Measurements from ENCODE around the gene OR51V1. TPM values are rescaled to one million over a fixed set of nuclear protein-coding genes. Genes with fewer than 3 reads are reported as not detected.
"Not testable (repeated sequence)": the region's sequence is repeated elsewhere in the genome, so short reads cannot be mapped to it uniquely, and the experiment has no call there.

The OR51V1 gene
- total RNA-seq, 1 donor from 2014 or later: not detected

GRCh38 chr11:5188201-5188600, 12.3 kb downstream of the OR51V1 start:
- Histone ChIP-seq H3K4me3 (no peak overlapping the region), H3K27ac (no peak overlapping the region), H3K27me3 (no peaks in the 10 kb centered on the region), H3K9me3 (no peaks in the 10 kb centered on the region), H3K36me3 (no peaks in the 10 kb centered on the region), H3K4me1 (no peaks in the 10 kb centered on the region)
- TF ChIP-seq CTCF (IDR thresholded peaks at IDR 0.05): no peak
- intact Hi-C loops (cut with DNase I): no loop called here
- DNase-seq (ENCODE audit: low spot score in 2 of 2): no peak

DNA sequence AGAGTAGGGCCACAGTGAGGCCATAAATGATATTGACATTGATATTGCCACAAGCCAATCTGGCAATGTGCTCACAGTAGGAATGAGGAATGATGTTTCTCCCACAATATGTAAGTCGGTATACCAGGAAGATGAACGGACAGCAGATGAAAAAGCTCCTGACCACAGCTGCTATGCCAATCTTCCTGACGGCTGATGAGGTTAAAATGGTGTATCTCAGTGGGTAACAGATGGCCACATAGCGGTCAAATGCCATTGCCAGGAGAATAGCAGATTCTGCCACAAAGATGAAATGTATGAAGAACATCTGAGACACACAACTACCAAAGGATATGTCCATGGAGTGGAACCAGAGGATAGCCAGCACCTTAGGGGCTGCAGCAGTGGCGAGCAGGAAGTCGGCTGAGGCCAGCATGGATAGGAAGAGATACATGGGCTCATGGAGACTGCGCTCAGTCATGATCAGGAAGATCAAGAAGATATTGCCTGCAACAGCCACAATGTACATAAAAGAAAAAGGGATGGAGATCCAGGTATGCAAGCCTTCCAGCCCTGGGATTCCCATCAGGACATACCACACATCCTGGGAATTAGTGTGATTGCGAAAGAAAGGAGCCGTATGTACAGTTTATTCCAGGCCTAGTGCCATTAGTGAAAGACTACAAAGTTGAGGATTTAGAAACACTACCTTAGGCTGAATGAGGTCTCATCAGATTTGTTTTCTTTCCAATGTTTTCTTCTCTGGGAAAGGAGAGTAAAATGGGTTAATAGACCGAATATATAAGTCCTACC, 22.2 kb downstream of the OR51V1 start:
- H3K27ac ChIP-seq: no peak overlapping the region
- H3K9me3 ChIP-seq: no peaks in the 10 kb centered on the region
- H3K36me3 ChIP-seq: no peaks in the 10 kb centered on the region
- no peak for DNase-seq (ENCODE audit: low spot score in 2 of 2)
- H3K4me1 ChIP-seq: no peaks in the 10 kb centered on the region
- no peaks in the 10 kb centered on the region for H3K27me3 ChIP-seq
- no peak for TF ChIP-seq CTCF (IDR thresholded peaks at IDR 0.05)
- intact Hi-C loops (cut with DNase I): no loop called here
- no peak overlapping the region for H3K4me3 ChIP-seq

DNA sequence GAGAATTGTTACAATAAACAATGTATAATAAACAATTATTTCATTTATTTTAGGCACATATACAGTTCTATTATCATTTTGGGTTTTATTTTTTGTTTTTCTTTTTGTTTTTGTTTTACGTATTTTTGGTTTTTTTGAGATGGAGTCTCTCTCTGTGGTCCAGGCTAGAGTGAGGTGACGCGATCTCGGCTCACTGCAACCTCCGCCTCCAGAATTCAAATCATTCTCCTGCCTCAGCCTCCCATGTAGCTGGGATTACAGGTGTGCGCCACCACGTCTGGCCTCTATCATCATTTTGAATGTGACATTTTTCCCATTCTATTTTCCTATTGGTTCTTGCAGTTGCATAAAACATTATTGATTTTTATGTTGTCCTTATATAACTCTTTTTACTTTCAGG, 25.5 kb downstream of the OR51V1 start:
- Histone ChIP-seq H3K4me3 (no peak overlapping the region), H3K27ac (no peak overlapping the region), H3K9me3 (no peaks in the 10 kb centered on the region), H3K27me3 (no peaks in the 10 kb centered on the region), H3K36me3 (no peaks in the 10 kb centered on the region), H3K4me1 (no peaks in the 10 kb centered on the region)
- intact Hi-C loops (cut with DNase I): no loop called here
- no peak for TF ChIP-seq CTCF (IDR thresholded peaks at IDR 0.05)
- no peak for DNase-seq (ENCODE audit: low spot score in 2 of 2)

- Histone ChIP-seq H3K27me3 (no peaks in the 10 kb centered on the region), H3K4me1 (no peaks in the 10 kb centered on the region), H3K36me3 (no peaks in the 10 kb centered on the region), H3K27ac (no peak overlapping the region), H3K9me3 (no peaks in the 10 kb centered on the region), H3K4me3 (no peak overlapping the region)
- TF ChIP-seq CTCF (IDR thresholded peaks at IDR 0.05): no peak
- intact Hi-C loops (cut with DNase I): no loop called here
- no peak for DNase-seq (ENCODE audit: low spot score in 2 of 2)
Observed at GRCh38 chr11:5171856-5172255, 28.6 kb downstream of the OR51V1 start.

DNA sequence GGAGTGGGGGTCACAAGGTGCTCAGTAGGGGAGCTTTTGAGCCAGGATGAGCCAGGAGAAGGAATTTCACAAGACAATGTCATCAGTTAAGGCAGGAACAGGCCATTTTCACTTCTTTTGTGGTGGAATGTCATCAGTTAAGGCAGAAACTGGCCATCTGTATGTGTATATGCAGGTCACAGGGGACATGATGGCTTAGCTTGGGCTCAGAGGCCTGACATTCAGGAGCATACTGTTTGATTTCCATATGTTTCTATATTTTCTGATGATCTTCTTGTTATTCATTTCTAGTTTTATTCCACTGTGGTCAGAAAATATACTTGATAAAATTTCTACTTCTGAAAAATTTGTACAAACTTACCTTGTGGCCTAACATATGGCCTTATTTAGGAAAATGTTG, 34.6 kb downstream of the OR51V1 start:
- H3K36me3 ChIP-seq; intact Hi-C loops (cut with DNase I); DNase-seq (ENCODE audit: low spot score in 2 of 2); H3K4me1 ChIP-seq; H3K27me3 ChIP-seq; H3K9me3 ChIP-seq; H3K27ac ChIP-seq; H3K4me3 ChIP-seq: not testable (repeated sequence)

DNA sequence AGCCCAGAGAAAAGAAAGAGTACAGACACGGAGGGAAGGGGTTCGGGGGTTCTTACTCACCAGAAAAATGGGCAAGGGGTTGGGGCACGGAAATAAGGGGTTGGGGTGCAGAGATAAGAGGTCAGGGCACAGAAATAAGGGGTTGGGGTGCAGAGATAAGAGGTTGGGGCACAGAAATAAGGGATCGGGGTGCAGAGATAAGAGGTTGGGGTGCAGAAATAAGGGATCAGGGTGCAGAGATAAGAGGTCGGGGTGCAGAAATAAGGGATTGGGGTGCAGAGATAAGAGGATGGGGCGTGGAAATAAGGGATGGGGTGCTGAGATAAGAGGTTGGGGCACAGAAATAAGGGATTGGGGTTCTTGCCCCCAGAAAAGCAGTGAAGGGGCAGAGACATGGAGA, 35.7 kb downstream of the OR51V1 start:
- not testable (repeated sequence) for H3K9me3 ChIP-seq, H3K4me1 ChIP-seq

GRCh38 chr11:5161045-5161444, 39.4 kb downstream of the OR51V1 start:
- H3K9me3 ChIP-seq: not testable (repeated sequence)

More for the DNA sequence above, 35.7 kb downstream of the OR51V1 start:
- H3K36me3 ChIP-seq; H3K27ac ChIP-seq; H3K27me3 ChIP-seq; intact Hi-C loops (cut with DNase I); DNase-seq (ENCODE audit: low spot score in 2 of 2); H3K4me3 ChIP-seq: not testable (repeated sequence)

GRCh38 chr11:5160217-5160616, 40.3 kb downstream of the OR51V1 start:
- DNase-seq (ENCODE audit: low spot score in 2 of 2); H3K4me1 ChIP-seq; H3K4me3 ChIP-seq; H3K9me3 ChIP-seq; H3K27me3 ChIP-seq; H3K36me3 ChIP-seq; intact Hi-C loops (cut with DNase I); H3K27ac ChIP-seq: not testable (repeated sequence)

More at GRCh38 chr11:5161045-5161444, 39.4 kb downstream of the OR51V1 start:
- H3K4me3 ChIP-seq; H3K36me3 ChIP-seq; intact Hi-C loops (cut with DNase I); H3K27ac ChIP-seq; H3K27me3 ChIP-seq; DNase-seq (ENCODE audit: low spot score in 2 of 2); H3K4me1 ChIP-seq: not testable (repeated sequence)
